Fibroblast of villous mesenchyme (primary cell): Measurements from ENCODE around the gene STX8. TPM values are rescaled to one million over a fixed set of nuclear protein-coding genes. Genes with fewer than 3 reads are reported as not detected.

Experiments
- DNase-seq: peaks from one replicate; pipeline ENCODE4 v3.0.0-alpha.2; 2010; ENCODE audit warnings: low read depth
- H3K4me3 ChIP-seq: 2 replicates; pipeline ENCODE4 v1.5.1; 2011; ENCODE audit warnings: low read depth, mild to moderate bottlenecking, low read length
- total RNA-seq: library from RNA; depleted of rRNA; stranded (reverse); fragments of >200 nt; gene quantifications from 2 replicates; pipeline ENCODE4 v1.2.3, GENCODE V29; 2012
- TF ChIP-seq, protein P1 (sequence below): IDR thresholded peaks from 2 replicates; pipeline ENCODE4 v1.5.1; 2012; ENCODE audit warnings: low read depth, mild to moderate bottlenecking, low read length; ENCODE audit not compliant: insufficient read depth

STX8 gene
- total RNA-seq, 1 donor: 91.1 TPM

GRCh38 chr17:9537177-9537776 is 38.3 kb downstream of the STX8 start:
- DNase-seq: no peak
- no peak overlapping the region for H3K4me3 ChIP-seq
- TF ChIP-seq, protein P1, sequence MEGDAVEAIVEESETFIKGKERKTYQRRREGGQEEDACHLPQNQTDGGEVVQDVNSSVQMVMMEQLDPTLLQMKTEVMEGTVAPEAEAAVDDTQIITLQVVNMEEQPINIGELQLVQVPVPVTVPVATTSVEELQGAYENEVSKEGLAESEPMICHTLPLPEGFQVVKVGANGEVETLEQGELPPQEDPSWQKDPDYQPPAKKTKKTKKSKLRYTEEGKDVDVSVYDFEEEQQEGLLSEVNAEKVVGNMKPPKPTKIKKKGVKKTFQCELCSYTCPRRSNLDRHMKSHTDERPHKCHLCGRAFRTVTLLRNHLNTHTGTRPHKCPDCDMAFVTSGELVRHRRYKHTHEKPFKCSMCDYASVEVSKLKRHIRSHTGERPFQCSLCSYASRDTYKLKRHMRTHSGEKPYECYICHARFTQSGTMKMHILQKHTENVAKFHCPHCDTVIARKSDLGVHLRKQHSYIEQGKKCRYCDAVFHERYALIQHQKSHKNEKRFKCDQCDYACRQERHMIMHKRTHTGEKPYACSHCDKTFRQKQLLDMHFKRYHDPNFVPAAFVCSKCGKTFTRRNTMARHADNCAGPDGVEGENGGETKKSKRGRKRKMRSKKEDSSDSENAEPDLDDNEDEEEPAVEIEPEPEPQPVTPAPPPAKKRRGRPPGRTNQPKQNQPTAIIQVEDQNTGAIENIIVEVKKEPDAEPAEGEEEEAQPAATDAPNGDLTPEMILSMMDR: no peak

DNA sequence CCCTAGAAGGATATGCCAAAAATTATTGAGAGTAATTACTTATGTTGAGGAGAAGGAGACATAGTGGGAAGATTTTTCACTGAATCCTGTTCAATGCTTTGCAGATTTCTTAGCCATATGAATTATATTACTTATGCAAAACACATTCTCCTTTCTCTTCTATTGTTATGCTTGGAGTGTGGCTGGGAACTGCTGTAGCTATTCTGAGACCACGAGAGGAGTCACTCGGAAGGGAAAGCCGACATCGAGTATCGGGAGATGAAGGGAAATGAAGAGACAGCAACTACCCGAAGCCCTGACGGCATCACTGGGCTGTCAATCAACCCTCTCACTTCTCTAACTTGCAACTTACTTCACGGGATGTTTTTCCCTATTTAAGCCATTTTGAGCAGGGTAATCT is 39.6 kb downstream of the STX8 start:
- TF ChIP-seq, protein P1: no peak
- DNase-seq: no peak
- H3K4me3 ChIP-seq: no peak overlapping the region

DNA sequence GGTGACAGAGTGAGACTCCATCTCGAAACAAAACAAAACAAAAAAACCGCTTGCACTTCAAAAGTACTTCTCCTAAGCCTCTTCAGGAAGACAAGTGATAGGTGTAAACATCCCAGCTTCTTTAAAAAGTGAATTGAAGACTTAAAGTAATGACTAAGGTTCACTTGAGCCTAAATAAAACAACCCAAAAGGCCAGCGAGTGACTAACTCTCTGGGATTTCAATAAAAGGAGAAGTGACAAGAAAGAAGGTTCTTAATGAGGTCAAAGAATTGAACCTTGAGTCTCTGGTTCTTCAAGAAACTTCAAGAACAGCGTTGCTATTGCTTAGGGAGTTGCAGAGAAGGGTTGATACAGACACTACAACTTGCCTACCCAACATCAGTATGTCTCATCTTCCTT is 42.2 kb downstream of the STX8 start:
- H3K4me3 ChIP-seq: no peak overlapping the region
- no peak for DNase-seq
- TF ChIP-seq, protein P1: no peak

GRCh38 chr17:9532715-9533114 is 42.9 kb downstream of the STX8 start:
- no peak overlapping the region for H3K4me3 ChIP-seq
- DNase-seq: no peak
- TF ChIP-seq, protein P1: no peak

DNA sequence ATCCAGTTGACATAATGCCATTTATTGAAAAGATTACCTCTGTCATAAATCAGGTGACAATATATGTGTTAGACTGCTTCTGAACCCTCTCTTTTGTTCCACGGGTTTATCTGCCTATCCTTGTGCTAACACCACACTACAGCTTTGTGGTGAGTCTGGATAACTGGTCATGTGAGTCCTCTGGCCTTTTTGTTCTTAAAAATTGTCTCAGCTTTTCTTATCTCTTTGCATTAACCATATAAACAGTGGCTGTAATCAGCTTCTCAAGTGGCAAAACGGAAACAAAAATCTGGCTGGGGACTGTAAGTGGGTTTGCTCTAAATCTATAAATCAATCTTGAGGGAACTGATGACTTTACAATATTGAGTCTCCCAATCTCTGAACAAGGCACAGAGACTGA is 44.6 kb downstream of the STX8 start:
- H3K4me3 ChIP-seq: no peak overlapping the region
- TF ChIP-seq, protein P1: no peak
- peak; percentile 34 for DNase-seq

DNA sequence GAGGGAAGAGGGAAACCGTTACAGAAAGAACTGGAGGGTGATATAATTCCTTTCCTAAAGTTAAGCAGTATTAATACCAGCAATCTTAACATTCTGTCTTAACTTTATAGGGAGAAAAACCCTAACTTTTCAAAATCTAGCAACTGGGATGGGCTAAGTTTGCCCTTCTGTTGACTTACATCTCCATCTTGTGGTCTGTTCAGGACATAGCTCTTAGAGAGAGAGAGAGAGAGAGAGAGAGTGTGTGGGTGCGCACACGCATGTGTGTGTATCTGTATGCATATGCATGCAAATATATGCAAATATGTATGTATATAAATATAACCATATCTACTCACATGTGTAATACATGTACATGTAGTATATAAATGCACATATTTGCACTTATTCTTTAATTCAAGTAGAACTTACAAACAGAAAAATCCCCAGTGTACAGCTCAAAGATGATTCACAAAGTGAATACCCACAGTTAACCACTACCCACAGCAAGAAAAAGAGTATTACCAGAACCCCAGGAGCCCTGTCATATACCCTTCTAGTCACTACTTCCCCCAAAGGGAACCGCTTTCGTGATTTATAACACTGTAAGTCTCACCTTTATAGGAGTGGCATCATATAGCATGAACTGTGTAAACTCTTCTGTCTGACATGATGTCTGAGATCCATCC is 46.5 kb downstream of the STX8 start:
- TF ChIP-seq, protein P1: peak; percentile 67
- DNase-seq: peak; percentile 37
- no peak overlapping the region for H3K4me3 ChIP-seq
